Colonic mucosa (tissue), 4 donors: Measurements from ENCODE around the gene TLR10. TPM values are rescaled to one million over a fixed set of nuclear protein-coding genes. Genes with fewer than 3 reads are reported as not detected.

Experiments
- DNase-seq: peaks from one replicate; pipeline ENCODE4 v3.0.0-alpha.2; 2020
- H3K27ac ChIP-seq: fragments of 200-600 bp; one replicate; pipeline ENCODE4 v1.8.0; 2021
- H3K27me3 ChIP-seq: fragments of 200-600 bp; one replicate; pipeline ENCODE4 v1.8.0; 2021
- H3K36me3 ChIP-seq: fragments of 200-600 bp; one replicate; pipeline ENCODE4 v1.8.0; 2021
- H3K4me1 ChIP-seq: fragments of 200-600 bp; one replicate; pipeline ENCODE4 v1.8.0; 2021; ENCODE audit warnings: mild to moderate bottlenecking
- H3K4me3 ChIP-seq: fragments of 200-600 bp; one replicate; pipeline ENCODE4 v1.8.0; 2021
- H3K9ac ChIP-seq, 2 donors: one replicate each; pipeline ENCODE4 v1.7.0; 2013; ENCODE audit warnings: control low read depth in 2 of 2, low read depth in 2 of 2, low read length in 2 of 2
- H3K9me3 ChIP-seq: fragments of 200-600 bp; one replicate; pipeline ENCODE4 v1.8.0; 2021
- intact Hi-C: fragments of 100-400 bp; cut with DNase I; formaldehyde crosslinking; loops from one replicate; pipeline ENCODE4 v1.14.1; 2022
- total RNA-seq, 2 donors: library from RNA; stranded (reverse); fragmentation: NEBNext Ultra II Directional in 1 of 2; extraction: Animal tissue kit (Norgen Biotek cat#: 25700) in 1 of 2; gene quantifications; one replicate each; pipeline ENCODE4 v1.2.1, GENCODE V29; 2021
- TF ChIP-seq, protein P1 (sequence below): fragments of 200-600 bp; IDR thresholded peaks from one replicate; pipeline ENCODE4 v1.8.0; 2022; ENCODE audit warnings: antibody characterized with exemption, mild to moderate bottlenecking
- donor health status: healthy.
- donor health status: DM: no; HTN: no; CAD: no.
- donor health status: DM: no; HTN: no; CAD: no.

The TLR10 gene
- total RNA-seq, 2 donors from 2014 or later, result 0.20 to 0.24 TPM

GRCh38 chr4:38740303-38740702 is 42.5 kb downstream of the TLR10 start:
- Histone ChIP-seq H3K27ac (no peak overlapping the region), H3K4me1 (no peaks in the 10 kb centered on the region), H3K4me3 (no peak overlapping the region), H3K27me3 (no peaks in the 10 kb centered on the region), H3K36me3 (no peaks in the 10 kb centered on the region), H3K9ac (no peak overlapping the region), H3K9me3 (no peaks in the 10 kb centered on the region)
- no peak for DNase-seq
- intact Hi-C loops, result no loop called here
- TF ChIP-seq, protein P1, sequence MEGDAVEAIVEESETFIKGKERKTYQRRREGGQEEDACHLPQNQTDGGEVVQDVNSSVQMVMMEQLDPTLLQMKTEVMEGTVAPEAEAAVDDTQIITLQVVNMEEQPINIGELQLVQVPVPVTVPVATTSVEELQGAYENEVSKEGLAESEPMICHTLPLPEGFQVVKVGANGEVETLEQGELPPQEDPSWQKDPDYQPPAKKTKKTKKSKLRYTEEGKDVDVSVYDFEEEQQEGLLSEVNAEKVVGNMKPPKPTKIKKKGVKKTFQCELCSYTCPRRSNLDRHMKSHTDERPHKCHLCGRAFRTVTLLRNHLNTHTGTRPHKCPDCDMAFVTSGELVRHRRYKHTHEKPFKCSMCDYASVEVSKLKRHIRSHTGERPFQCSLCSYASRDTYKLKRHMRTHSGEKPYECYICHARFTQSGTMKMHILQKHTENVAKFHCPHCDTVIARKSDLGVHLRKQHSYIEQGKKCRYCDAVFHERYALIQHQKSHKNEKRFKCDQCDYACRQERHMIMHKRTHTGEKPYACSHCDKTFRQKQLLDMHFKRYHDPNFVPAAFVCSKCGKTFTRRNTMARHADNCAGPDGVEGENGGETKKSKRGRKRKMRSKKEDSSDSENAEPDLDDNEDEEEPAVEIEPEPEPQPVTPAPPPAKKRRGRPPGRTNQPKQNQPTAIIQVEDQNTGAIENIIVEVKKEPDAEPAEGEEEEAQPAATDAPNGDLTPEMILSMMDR, result no peak

- no peaks in the 10 kb centered on the region for H3K4me1 ChIP-seq
- intact Hi-C loops, result no loop called here
- no peak overlapping the region for H3K27ac ChIP-seq
- DNase-seq, result no peak
- H3K9me3 ChIP-seq, result no peaks in the 10 kb centered on the region
- no peak overlapping the region for H3K4me3 ChIP-seq
- TF ChIP-seq, protein P1, result no peak
- H3K36me3 ChIP-seq, result no peaks in the 10 kb centered on the region
- no peak overlapping the region for H3K9ac ChIP-seq
- H3K27me3 ChIP-seq, result no peaks in the 10 kb centered on the region
These were observed 43.6 kb downstream of the TLR10 start for GRCh38 chr4:38738940-38739803.

DNA sequence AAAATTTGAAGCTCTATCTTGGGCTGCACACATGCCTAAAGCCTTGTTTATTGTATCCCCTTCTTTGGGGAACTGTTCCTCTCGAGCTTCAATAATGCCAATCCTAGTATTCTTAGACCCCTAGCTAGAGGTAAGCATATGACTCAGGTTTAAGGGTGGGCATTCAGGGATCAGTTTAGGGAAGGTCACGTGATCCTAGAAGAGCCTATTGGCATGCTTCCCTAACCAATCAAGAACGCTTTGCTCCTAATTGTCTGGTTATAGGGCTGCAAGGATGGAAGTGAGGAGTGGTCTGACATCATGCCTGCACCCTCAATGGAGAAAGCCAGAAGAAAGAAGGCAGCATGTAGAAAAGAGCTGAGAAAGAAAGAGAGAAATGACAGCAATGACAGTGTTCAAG is 46.9 kb downstream of the TLR10 start:
- intact Hi-C loops, result no loop called here
- Histone ChIP-seq H3K36me3 (no peaks in the 10 kb centered on the region), H3K4me3 (no peak overlapping the region), H3K27ac (no peak overlapping the region), H3K4me1 (peaks cover 4% of the 10 kb centered on the region), H3K27me3 (no peaks in the 10 kb centered on the region), H3K9ac (no peak overlapping the region), H3K9me3 (no peaks in the 10 kb centered on the region)
- no peak for DNase-seq
- TF ChIP-seq, protein P1, result no peak

DNA sequence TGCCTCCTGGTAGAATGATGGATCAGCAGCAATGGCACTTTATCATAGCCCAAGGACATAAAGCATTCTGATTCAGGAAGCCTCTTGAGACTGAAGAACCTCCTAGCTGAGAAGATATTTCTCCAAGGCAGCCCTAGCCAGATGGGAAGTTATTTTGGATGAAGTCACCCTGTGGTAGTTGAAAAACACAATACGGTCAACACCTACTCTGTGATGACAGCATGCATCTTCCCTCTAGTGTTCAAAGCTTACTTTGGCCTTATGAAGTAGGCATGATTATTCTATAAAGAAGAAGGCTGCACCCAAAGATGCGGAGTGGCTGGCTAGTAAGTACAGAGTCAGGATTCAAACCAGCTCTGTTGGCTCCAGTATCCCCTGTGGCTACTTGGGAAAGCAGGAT is 47.9 kb downstream of the TLR10 start:
- no peaks in the 10 kb centered on the region for H3K9me3 ChIP-seq
- no peak for DNase-seq
- no peak overlapping the region for H3K9ac ChIP-seq
- TF ChIP-seq, protein P1, result no peak
- H3K27me3 ChIP-seq, result no peaks in the 10 kb centered on the region
- intact Hi-C loops, result no loop called here
- H3K27ac ChIP-seq, result no peak overlapping the region
- H3K4me3 ChIP-seq, result no peak overlapping the region
- peaks cover 6% of the 10 kb centered on the region for H3K4me1 ChIP-seq
- no peaks in the 10 kb centered on the region for H3K36me3 ChIP-seq

DNA sequence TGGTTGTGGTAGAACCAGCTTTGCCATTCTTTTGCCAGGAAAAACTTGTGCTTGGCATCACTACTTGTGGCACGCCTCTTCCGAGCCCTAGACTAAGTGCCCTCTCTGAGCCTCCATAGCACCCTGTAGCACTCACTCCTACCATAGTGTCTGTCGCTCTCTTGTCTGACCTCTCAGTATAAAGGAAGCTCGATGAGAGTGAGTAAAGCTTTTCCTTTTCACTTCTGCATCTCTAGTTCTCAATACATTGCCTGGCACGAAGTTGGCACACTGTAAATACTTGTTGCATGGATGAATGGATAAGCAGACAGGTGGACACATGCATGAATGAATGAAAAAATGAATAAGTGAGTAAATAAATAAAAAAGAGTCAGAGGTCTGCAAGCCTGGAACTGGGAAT is 48.3 kb downstream of the TLR10 start:
- Histone ChIP-seq H3K9ac (no peak overlapping the region), H3K36me3 (no peaks in the 10 kb centered on the region), H3K4me3 (no peak overlapping the region), H3K9me3 (no peaks in the 10 kb centered on the region), H3K27ac (no peak overlapping the region), H3K4me1 (peaks cover 6% of the 10 kb centered on the region), H3K27me3 (no peaks in the 10 kb centered on the region)
- TF ChIP-seq, protein P1, result no peak
- DNase-seq, result no peak
- intact Hi-C loops, result no loop called here
